SKM-1 (cell line): ENCODE measurements around the gene KREMEN2.
"Not testable (repeated sequence)": the region's sequence is repeated elsewhere in the genome, so short reads cannot be mapped to it uniquely, and the experiment has no call there.

Source experiments
- DNase-seq: peaks from one replicate; lab custom pipeline; 2025; ENCODE audit not compliant: unreplicated experiment; lab: John Stamatoyannopoulos, UW

The KREMEN2 gene

DNA sequence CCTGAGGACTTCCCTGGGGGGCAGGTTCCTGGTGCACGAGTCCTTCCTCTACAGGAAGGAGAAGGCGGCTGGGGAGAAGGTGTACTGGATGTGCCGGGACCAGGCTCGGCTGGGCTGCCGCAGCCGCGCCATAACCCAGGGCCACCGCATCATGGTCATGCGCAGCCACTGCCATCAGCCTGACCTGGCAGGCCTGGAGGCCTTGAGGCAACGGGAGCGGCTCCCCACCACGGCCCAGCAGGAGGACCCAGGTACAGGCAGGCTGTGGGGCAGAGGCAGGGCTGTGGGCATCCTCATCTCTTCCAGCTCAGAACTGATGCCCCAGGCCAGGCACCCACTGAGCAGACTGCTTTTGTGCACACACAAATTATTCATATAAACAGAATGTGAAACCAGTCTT lies 25.9 kb upstream of the KREMEN2 start:
- no peak for DNase-seq

DNA sequence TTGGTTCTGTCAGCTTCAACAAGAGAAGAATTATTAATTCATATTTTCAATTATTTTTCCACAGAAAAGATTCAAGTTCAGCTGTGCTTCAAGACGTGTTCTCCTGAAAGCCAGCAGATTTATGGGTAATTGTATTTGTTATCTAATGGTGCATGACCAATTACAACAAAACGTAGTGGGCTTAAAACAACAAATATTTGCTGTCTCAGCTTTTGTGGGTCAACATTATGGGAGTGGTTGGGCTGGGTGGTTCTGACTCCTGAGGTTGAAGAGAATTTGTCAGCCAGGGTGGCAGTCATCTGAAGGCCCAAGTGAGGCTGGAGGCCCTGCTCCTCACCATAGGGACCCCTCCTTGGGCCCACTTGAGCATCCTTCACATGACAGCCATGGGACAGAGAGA lies 24.1 kb upstream of the KREMEN2 start:
- no peak for DNase-seq

DNA sequence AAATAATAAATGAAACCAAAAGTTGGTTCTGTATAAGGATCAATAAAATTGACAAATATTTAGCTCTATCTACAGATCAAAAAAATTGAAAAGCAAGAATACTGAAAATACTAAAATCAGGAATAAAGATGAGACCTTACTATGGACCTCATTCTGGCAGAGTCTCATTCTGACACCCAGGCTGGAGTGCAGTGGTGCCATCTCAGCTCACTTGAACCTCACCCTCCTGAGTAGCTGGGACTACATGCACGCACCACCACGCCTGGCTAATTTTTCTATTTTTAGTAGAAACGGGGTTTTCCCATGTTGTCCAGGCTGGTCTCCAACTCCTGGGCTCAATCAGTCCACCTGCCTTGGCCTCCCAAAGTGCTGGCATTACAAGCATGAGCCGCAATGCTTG lies 22.0 kb upstream of the KREMEN2 start:
- DNase-seq: no peak

DNA sequence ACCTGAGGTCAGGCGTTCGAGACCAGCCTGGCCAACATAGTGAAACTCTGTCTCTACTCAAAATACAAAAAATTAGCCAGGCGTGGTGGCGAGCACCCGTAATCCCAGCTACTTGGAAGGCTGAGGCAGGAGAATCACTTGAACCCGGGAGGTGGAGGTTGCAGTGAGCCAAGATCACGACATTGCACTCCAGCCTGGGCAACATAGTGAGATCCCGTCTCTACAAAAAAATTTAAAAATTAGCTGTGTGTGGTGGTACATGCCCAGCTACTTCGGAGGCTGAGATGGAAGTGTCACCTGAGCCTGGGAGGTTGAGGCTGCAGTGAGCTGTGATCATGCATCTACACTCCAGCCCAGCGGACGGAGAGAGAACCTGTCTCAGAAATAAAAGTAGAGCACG lies 20.4 kb upstream of the KREMEN2 start:
- DNase-seq: not testable (repeated sequence)

DNA sequence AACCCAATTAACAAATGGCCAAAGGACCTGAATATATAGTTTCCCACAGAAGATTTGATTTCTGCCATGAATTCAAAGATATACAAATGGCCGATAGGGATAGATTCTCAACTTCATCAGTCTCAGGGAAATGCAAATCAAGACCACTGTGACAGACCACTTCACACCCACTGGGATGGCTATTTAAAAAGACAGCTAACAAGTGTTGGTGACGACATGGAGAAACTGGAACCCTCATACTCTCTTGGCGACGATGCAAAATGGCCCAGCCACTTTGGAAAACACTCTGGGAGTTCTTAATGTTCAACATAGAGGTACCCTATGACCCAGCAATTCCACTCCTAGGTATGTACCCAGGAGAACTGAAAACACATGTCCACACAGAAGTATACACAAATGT lies 17.4 kb upstream of the KREMEN2 start:
- no peak for DNase-seq

DNA sequence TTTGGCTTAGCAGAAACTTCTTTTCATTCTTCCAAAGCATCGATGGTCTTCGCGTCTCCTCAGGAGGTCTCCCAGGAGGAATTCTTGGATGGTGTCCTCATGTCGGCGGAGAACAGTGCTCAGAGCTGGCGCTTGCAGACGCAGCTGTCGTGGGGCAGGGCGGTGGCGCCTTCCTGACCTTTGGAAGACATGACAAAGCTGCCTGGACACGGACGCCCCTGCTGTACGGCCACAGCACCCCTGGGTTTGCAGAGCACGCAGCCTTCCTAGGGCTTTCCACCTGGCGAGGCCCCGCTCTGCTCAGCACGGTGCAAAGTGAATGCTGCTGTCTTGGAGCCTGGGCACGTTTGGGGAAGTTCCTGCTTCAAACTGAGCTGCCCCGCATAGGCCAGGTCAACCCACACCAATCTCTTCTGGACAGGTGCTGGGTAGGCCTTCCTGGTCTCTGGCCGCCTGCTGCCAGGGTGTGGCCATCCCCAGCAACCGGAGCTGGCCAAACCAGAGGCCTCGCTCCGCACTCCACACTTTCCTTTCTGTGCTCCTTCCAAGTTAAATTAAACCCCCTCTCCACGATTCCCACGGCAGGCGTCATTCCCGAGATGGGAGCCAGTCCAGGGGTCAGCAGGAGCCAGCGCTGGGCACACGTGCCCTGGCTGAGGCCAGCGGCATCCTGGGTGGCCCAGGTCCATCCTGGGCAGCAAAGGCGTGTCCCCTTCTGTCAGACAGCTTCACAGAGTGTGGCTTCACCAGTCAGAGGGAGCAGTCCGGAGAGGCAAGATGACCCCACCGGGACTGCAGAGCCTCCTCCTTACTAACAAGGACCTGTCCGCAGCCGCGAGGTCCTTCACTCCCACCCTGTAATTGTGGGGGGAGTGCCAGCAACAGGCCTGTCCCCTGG lies 15.0 kb upstream of the KREMEN2 start:
- DNase-seq: no peak

DNA sequence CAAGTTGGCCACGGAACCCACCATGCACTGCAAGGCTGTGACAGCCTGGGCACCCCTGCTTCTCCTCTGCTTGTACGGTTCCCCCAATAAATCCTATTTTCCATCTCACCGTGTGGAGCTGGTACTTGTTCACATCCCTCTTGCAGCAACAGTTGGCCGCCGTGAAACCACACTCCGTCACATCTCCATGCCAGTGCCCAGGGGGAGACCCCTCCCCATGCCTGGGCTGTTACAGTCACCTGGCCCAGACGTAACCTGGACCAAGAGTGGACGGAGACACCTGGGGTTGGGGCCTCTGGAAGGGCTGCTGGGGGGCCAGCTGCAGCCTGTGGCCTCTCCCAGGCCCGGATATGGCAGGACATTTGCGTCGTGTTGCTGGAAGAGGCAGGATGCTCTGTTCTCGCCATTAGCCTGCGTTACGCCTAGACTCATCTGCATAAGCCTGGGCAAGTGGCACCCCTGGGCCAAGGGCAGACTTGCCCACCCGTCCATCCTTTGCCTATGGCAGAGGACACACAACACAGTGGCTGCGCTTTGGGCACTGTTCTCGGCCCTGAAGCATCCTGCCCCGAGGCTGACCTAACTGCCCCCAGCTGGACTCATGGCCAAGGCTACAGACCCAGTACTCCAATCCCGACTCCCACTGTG lies 14.2 kb upstream of the KREMEN2 start:
- no peak for DNase-seq

DNA sequence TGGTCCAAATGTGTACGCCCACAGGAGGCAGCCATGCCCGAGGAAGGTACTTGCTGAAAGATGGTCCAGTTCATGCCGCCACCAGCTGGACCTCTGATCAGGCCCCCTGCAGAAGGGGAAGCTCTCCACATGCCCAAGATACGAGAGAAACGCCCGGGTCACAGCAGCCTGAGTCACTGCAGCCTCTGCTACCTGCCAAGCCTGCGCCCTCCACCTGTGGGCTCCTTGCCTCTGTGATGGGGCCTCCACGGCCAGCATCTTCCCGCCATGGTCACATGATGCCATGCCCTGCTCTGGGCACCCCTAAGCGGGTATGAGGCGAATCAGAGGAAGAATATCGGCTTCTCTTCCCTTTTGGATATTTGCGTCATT lies 13.7 kb upstream of the KREMEN2 start:
- no peak for DNase-seq

DNA sequence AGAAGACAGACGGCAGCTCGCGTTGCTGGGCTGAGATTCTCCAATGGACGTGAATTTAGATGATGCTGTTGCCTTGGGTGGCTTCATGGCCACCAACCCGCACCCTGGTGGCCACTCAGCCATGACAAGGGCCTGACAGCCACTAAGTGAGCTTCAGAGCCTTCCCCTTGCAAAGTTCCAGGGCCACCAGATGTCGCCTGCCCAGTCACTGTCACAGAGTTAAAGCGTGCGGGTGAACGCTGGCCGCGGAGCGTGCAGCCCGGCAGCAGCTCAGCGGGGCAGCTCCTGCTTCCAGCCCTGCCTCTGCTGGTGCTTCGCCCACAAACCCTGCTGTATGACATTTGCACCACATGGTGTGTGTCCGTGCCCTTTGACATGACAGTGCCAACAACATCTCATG lies 13.3 kb upstream of the KREMEN2 start:
- no peak for DNase-seq

DNA sequence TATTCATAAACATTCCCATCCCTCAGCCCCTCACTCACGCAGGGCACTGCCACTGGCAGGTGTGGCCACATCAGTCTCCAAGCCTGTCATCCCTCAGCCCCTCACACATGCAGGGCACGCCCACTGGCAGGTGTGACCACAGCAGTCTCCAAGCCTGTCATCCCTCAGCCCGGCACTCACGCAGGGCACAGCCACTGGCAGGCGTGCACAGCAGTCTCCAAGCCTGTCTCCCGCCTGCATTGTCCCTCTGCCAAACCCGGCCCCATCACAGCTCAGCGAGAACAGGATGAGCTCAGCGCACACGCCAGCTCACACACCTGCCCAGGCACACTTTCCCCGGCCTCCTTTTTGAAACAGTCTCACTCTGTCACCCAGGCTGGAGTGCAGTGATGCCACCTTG lies 11.4 kb upstream of the KREMEN2 start:
- no peak for DNase-seq

DNA sequence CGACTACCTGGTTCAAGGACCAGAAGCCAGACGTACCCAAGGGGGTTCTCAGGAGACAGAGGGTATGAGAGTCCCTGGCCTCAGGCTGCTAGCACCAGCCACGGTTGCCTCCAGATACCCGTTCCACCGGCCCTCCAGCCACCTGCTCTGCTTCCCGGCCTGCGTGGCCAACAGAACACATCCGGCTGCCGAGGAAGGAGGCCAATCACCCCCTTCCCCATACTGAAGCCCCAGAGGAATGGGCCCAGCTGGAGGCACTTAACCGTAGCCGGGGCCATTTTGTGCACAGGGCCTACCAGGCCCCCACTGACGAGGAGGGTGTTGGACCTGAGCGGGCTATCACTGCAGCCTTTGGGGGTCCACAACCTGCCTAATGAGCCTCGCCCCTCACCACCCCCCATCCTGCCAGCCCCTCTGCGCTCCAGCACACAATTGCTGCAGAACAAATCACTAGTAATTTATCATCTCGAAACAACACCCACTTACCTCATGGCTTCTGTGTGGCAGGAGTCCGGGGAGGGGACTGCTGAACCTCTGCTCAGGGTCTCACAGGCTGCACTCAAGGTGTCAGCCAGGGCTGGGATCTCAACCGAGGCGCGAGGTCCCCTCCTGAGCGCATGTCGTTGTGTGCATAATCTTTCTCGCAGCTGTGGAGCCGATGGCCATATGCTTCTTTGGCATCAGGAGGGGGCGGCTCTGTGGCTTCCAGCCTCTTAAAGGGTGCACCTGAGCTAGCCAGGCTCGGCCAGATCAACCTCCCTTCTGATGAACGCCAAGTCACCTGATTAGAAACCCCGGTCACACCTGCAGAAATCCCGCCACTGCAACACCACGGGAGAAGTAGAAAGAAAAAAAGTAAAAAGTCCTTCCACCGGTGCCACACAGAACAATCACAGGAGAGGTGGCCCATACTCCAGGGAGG lies 10.1 kb upstream of the KREMEN2 start:
- no peak for DNase-seq

DNA sequence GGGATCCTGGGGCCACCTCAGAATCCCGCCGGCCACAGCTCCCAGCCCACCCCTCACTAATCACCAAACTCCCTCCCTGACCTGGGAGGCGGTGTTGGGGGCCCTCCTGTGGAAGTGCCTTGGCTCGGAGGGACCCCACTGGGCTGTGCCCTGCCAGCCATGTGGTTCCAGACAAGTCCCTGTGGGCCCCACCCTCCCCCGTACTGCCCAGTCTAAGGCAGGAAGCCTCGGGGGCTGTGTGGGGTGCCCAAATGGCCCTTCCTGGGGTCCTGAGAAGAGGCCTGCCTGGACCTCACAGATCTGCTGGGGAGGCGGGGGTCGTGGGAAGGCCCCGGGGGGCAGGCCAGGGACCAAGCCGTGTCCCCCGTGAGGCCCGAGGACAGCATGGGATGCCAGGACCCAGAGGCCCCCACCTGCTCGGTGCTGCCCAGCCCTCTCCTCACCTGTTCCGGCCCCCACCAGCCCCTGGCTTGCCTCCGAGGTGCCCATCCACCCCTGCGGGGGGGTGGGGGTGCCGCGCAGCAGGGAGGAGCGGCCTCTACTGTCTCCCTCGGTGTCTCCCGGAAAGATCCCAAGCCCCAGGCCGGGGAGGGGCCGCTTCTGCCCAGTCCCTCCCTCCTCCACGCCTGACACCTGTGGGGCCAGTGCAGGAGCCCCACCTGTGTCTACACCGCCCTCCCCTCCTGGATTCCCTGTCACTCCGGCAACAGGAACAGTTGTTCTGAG lies 9.3 kb upstream of the KREMEN2 start:
- DNase-seq: no peak

DNA sequence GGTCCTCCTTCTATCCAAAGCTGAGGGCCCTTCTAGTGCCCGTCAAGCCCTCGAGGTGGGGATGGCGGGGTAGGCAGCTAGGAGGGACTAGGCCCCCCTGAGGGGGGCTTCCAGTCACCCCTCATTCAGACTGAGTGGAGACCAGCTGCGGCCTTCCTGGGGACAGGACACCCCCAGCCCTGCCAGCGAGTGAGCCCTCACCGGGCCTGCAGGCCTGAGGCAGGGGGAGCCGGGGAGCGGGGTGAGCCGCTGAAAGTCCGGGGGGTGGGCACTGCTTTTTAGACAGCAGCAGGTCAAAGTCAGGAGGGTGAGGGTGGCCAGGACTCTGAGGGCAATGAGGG lies 8.7 kb upstream of the KREMEN2 start:
- no peak for DNase-seq

DNA sequence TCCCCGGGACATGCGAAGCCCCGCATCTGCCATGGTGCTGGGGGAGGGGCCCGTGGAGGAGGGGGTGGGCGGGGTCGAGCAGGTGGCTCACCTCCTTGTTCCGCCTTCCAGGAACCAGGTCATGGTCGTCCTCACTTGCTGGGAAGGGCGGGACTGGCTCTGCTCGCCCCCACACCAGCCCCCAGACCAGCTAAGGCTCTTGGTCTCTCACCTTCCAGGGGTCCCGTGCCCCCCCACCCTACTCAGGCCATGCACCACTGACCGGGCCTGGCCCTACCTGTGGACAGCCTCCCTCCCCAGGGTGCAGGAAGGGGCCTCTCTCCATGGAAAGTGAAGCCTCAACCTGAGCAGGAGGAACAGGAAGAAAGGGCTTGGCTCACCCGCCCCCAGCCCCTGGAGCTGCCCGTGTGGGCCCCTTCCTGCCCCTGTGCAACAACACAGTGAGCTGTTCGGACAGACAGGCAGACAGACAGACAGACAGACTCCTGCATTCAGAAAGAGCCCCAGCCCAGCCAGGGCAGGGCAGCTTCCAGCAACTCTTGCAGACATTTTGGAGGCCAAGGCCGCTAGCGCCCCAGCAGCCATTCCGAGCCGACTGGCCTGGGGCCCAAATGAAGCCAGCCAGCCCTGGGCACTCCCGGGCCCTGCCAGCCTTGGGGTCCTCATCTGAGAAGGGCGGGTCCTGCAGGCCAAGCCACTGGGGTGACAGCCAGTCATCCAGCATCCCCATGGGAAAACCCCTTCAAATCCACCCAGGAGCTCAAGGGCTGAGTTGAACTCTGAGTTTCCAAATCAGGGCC lies 8.1 kb upstream of the KREMEN2 start:
- no peak for DNase-seq

DNA sequence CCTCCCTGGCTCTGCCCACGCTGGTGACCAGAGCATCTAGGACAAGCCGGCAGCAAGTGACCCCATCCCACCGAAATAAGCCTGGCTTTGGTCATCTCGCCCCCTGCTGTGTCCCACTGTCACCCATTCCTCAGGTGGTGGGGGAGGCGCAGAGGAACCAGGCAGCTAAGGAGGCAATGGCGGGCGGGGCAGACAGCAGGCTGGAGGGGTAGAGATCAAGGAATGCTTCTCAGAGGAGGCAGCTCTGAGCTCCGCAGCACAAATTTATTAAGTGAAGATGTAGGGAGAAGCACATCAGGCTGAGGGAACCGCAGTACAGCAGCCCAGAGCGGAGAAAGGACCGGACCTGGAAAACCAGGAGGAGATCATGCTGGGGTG lies 7.5 kb upstream of the KREMEN2 start:
- no peak for DNase-seq

DNA sequence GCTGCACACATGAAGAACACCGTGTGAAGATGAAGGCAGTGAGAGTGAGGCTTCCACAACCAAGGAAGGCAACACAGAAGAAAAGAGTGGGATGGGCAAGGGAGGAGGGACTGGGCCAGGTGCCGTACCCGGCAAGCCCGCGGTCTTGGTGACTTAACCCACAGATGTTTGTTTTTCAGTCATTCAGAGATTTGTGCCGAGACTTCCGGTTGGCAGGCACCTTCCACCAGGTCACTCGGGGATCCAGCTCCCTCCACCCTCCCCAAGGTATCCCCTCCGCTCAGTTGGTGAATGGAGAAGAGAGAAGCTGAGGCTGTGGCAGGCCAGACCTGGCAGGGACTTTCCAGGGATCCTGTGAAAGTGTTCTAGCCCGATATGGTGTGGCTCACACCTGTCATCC lies 4.9 kb upstream of the KREMEN2 start:
- no peak for DNase-seq

DNA sequence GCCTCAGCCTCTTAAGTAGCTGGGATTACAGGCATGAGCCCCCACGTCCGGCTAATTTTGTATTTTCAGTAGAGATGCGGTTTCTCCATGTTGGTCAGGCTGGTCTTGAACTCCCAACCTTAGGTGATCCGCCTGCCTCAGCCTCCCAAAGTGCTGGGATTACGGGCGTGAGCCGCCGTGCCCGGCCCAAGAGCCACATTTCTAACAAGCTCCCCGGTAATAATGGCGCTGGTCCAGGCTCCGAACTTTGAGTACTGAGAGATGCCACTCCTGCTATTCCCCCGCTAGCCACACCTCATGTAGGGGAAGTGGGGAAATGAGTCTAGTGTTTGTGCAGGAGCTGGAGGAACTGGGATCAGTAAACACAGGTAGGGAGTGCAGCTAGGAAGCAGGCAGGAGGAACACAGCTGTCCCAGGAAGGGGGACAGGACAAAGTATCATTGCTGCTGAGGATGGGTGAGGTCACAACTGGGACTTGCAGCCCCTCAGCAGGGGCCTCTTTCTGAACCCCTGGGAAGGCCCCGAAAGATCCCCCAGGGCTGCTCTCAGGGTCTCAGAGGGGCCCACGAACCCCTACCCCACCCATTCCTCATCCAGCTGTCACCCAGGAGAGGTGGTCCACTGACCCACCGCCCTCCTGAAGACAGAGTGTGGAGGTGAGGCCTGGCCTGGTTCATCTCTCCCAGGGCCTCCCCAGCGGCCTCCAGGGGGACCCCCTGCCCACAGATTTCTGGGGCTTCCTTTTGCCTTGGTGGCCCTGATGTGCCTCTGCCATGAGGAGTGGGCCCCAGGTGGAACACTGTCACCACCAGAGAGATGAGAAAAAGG lies 3.7 kb upstream of the KREMEN2 start:
- DNase-seq: no peak

DNA sequence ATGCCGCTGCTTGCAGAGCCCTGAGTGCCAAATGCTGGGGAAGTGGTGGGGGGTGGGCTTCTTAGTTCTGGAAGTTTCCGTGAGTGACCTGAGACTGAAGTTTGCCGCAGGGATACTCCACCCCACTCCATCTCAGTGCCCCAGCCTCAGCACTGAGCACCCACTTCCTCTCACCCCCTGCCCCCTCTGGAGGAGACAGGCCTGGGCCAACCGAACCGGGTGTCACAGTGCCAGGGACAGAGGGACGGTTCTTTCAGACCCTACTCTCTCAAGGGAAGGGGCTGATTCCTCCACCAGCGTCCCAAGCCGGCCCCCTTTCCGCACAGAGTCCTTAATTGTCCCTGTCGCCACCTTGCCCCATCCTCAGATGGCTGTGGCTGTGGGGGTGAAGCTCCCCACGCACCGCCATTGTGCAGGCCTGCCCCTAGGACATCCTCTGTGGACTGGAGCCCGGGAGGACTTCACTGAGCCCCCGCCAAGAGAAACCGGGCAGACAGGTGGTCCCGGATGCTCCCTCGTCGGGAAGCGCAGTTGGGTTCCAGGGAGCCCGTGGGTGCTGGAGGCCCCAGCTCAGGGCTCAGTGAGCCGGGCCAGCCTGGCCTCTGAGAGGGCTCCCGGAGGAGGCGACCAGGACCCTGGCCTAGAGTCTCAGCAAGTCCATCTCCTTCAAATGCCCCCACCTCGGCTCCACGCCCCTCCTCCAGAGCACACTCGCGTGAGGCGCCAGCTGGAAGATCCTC lies 1.6 kb upstream of the KREMEN2 start:
- DNase-seq: no peak
